ENCODE measurements around the gene PDZRN3. TPM values are rescaled to one million over a fixed set of nuclear protein-coding genes. Genes with fewer than 3 reads are reported as not detected.

PDZRN3 gene
- total and polyA plus RNA-seq, 4 donors: 0.69 to 1.8 (median 0.92) TPM

GRCh38 chr3:73637042-73637441, 12.3 kb upstream of the PDZRN3 start:
- H3K27ac ChIP-seq (ENCODE audit: low read depth in 1 of 2, low read length in 2 of 2): no peak overlapping the region
- no peaks in the 10 kb centered on the region for H3K36me3 ChIP-seq (ENCODE audit: control insufficient read depth in 4 of 4, insufficient read depth in 3 of 4, low read depth in 1 of 4, low read length in 3 of 4)
- no peak for DNase-seq (ENCODE audit: low spot score)
- H3K9ac ChIP-seq (ENCODE audit: low read depth in 1 of 2, low read length in 2 of 2): no peak overlapping the region
- TF ChIP-seq REST (IDR thresholded peaks at IDR 0.05): no peak
- no peak for TF ChIP-seq GABPA (IDR thresholded peaks at IDR 0.05 in 1 of 2, conservative IDR thresholded peaks at IDR 0.05 in 1 of 2)
- no peak for TF ChIP-seq YY1 (IDR thresholded peaks at IDR 0.05)
- no peak for TF ChIP-seq FOXA1 (IDR thresholded peaks at IDR 0.05)
- no peak for TF ChIP-seq EGR1 (IDR thresholded peaks at IDR 0.05; ENCODE audit: low read depth in 2 of 2)
- TF ChIP-seq NR2F2 (IDR thresholded peaks at IDR 0.05): no peak
- TF ChIP-seq HNF4A (conservative IDR thresholded peaks at IDR 0.05): no peak
- TF ChIP-seq JUND (IDR thresholded peaks at IDR 0.05): no peak
- no peak for TF ChIP-seq FOXA2 (IDR thresholded peaks at IDR 0.05)
- no peaks in the 10 kb centered on the region for H3K9me3 ChIP-seq (ENCODE audit: control insufficient read depth in 4 of 4, low read length in 3 of 4)
- H3K4me1 ChIP-seq (ENCODE audit: control insufficient read depth in 4 of 4, insufficient read depth in 4 of 4, low read length in 3 of 4): no peaks in the 10 kb centered on the region
- no peak overlapping the region for H3K4me3 ChIP-seq (ENCODE audit: low read depth in 1 of 3, low read length in 3 of 3)
- no peaks in the 10 kb centered on the region for H3K27me3 ChIP-seq (ENCODE audit: control insufficient read depth in 4 of 4, insufficient read depth in 4 of 4, low read length in 3 of 4)

- DNase-seq (ENCODE audit: low spot score): no peak
- H3K36me3 ChIP-seq (ENCODE audit: control insufficient read depth in 4 of 4, insufficient read depth in 3 of 4, low read depth in 1 of 4, low read length in 3 of 4): no peaks in the 10 kb centered on the region
- no peaks in the 10 kb centered on the region for H3K27me3 ChIP-seq (ENCODE audit: control insufficient read depth in 4 of 4, insufficient read depth in 4 of 4, low read length in 3 of 4)
- no peak overlapping the region for H3K27ac ChIP-seq (ENCODE audit: low read depth in 1 of 2, low read length in 2 of 2)
- H3K9me3 ChIP-seq (ENCODE audit: control insufficient read depth in 4 of 4, low read length in 3 of 4): no peaks in the 10 kb centered on the region
- H3K4me1 ChIP-seq (ENCODE audit: control insufficient read depth in 4 of 4, insufficient read depth in 4 of 4, low read length in 3 of 4): no peaks in the 10 kb centered on the region
- WGBS: 57% methylated on average over 1 of the region's 1 CpG
- no peak for TF ChIP-seq CTCF (IDR thresholded peaks at IDR 0.05; ENCODE audit: low read depth, low read length, missing input control)
- TF ChIP-seq HNF4G (IDR thresholded peaks at IDR 0.05): no peak
- TF ChIP-seq TAF1 (conservative IDR thresholded peaks at IDR 0.05): no peak
- no peak for TF ChIP-seq RXRA (IDR thresholded peaks at IDR 0.05)
- TF ChIP-seq EGR1 (IDR thresholded peaks at IDR 0.05; ENCODE audit: low read depth in 2 of 2): no peak
- no peak for TF ChIP-seq GABPA (IDR thresholded peaks at IDR 0.05 in 1 of 2, conservative IDR thresholded peaks at IDR 0.05 in 1 of 2)
- TF ChIP-seq FOXA1 (IDR thresholded peaks at IDR 0.05): no peak
- TF ChIP-seq ZBTB33 (IDR thresholded peaks at IDR 0.05): no peak
- no peak for TF ChIP-seq REST (IDR thresholded peaks at IDR 0.05)
- no peak for TF ChIP-seq YY1 (IDR thresholded peaks at IDR 0.05)
- TF ChIP-seq, protein P1, sequence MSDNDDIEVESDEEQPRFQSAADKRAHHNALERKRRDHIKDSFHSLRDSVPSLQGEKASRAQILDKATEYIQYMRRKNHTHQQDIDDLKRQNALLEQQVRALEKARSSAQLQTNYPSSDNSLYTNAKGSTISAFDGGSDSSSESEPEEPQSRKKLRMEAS (IDR thresholded peaks at IDR 0.05): no peak
- no peak for TF ChIP-seq RAD21 (IDR thresholded peaks at IDR 0.05)
- TF ChIP-seq JUND (IDR thresholded peaks at IDR 0.05): no peak
- no peak for TF ChIP-seq HNF4A (conservative IDR thresholded peaks at IDR 0.05)
- no peak for TF ChIP-seq ATF3 (IDR thresholded peaks at IDR 0.05)
- TF ChIP-seq NR2F2 (IDR thresholded peaks at IDR 0.05): no peak
- H3K4me3 ChIP-seq (ENCODE audit: low read depth in 1 of 3, low read length in 3 of 3): no peak overlapping the region
- H3K9ac ChIP-seq (ENCODE audit: low read depth in 1 of 2, low read length in 2 of 2): no peak overlapping the region
Measured at GRCh38 chr3:73635254-73635653, 10.5 kb upstream of the PDZRN3 start.
